Measurements from ENCODE around the gene NRXN3.

Gene NRXN3

DNA sequence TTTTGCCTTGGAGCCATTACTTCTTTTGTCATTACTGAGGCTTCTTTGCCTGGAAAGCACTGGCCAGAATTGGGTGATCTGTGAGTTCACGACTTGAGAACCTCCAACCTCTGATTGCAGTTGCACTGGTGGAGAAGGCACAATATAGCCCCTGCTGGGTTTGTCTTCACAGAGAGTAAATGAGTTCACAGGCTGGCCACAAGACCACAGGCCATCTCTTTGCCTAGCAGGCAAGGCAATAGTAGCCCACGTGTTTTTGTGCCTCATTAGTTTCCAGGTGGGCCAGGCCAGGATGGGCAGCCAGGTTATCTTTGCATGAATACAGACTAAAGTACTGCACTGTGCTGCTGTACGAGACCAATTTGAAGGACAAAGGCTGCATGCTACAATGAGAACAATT, 468.8 kb downstream of the NRXN3 start:
- DNase-seq (ENCODE audit: low spot score) = no peak

DNA sequence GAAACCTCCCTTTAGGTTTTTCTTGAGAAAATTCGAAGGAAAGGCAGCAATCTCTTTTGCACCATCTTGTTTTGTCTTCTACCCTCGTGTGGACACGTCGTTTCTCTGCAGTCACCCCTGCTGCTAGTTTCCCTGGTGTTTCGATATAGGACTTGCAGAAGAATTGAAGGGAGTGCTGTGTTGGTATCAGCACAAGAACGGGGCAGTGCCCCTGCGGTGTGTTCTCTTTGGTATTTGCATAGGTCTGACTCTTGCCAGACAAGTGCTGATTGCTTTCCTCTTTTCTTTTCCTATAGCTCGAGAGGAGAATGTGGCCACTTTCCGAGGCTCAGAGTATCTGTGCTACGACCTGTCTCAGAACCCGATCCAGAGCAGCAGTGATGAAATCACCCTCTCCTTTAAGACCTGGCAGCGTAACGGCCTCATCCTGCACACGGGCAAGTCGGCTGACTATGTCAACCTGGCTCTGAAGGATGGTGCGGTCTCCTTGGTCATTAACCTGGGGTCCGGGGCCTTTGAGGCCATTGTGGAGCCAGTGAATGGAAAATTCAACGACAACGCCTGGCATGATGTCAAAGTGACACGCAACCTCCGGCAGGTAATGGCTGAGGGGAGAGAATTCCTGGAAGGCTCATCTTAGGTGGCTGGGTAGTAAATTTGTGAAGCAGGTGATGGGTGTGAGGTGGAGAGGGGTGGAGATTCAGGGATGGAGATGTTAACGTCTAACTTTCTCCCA, 474.8 kb downstream of the NRXN3 start:
- no peak for DNase-seq (ENCODE audit: low spot score)

DNA sequence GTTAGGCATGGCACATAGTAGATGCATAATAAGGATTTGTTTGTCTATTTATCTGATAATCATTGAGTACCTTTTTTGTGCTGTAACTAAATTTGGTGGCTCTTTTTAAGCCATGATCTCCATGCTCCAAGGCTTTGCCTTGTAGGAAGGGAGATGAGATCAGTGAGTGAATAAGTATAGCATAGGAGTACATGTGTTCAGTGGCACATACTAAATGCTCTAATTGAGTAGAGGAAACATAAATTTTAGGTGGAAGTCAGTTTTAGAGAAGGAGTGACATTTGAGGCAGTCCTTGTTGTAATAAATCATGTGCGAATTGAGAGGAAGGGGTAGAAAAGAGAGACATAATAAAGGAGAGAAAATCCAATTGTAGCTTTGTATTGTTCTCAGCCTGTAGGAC, 482.6 kb downstream of the NRXN3 start:
- DNase-seq (ENCODE audit: low spot score) = no peak

DNA sequence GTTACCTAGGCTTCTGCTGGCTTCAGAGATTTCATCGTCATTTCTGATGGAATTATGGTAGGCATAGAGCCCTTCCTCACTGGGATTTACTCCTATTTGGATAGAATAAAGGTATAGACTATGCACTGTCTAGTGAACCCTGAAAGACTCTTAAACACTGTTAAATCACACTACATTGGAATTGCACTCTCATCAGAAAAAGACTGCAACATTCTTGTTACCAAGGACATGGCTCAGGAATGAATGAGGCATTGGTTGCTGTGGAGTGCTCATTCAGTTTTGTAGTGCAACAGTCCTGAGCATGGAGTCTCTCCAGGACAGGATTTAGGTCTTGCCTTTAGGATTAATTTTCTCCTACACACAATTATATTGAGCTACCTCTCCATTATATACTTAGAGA, 483.0 kb downstream of the NRXN3 start:
- no peak for DNase-seq (ENCODE audit: low spot score)

DNA sequence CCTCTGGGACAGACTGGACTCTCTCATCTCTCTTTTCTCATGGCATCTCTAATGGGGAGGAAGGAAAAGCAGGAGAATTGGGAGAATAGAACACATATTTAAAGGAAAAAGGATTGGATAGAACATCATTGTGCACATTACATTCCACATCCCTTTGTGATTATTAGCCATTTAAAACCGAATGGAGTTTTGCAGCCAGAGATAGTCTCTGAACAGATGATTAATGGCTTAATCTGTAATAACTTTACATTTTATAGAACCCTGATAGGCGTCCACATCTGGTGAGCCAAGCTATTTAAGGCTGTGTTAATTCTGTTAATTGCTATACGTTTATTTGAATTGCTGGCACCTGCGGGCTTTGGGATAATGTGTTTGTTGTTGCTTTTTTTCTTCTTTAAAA, 487.3 kb downstream of the NRXN3 start:
- DNase-seq (ENCODE audit: low spot score) = no peak

DNA sequence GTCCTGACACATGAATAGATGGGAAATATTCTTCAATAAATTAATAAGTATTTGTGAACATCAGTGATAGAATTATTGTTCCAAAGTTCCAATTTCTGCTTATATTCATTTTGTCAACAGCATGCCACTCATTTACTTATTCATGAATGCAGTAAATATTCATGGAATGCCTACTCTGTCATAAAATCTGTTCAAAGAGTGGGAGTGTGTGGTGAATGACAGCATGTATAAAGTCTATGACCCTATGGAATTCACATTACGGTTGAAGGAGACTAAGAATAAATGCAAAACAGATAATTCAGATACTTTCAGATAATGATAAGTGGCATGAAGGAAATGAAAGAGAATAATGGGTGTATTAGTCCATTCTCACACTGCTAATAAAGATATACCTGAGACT, 494.7 kb downstream of the NRXN3 start:
- no peak for DNase-seq (ENCODE audit: low spot score)

DNA sequence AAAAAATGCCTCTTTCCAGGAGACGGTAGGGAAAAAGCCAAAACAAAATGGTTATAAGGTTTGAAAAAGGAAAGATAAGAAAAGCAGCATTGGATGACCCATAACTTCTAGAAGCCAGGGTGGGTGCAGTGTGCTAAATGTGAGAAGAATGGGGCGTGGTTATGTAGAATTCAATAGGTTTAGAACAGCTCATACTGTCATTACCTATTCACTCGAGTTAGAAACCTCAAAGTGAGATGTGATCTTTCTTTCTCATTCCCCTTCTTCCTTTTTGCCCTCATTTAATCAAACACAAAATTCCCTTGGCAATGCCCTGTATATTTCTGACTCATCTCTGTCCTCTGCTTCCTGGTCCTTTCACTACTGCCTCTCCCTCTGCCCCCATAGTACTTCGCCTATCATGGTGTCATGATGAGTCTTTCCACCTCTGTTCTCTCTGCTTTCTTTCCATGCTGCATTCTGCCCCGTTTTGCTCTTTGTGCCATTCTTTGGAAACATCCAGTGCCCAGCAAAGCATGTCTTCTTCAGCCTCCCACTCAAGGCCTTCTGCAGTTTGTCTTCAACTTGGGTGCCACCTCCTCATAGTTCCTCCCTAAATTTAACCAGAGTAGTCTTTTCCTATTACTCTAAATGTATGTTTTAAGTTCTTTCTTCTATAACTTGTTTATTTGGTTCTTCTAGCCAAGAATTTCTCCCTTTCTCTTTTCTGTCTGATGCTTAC, 496.3 kb downstream of the NRXN3 start:
- no peak for DNase-seq (ENCODE audit: low spot score)

DNA sequence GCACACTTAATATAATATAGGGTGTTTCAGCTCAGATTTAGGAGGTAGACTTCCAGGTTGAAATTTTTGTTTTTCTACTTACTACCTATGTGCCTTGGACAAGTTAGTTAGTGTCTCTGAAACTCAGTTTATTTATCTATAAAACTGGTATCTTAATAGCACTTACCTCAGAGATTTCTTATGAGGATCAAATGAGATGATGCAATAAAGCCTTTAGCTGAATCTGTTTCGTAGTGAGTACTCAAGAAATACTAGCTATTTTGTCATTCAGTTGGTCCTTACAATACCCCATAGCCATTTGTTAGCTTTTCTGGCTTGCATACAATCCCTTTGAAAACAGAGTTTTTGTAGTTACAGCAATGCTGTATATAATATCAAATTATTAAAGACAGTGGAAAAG, 497.0 kb downstream of the NRXN3 start:
- DNase-seq (ENCODE audit: low spot score) = no peak

DNA sequence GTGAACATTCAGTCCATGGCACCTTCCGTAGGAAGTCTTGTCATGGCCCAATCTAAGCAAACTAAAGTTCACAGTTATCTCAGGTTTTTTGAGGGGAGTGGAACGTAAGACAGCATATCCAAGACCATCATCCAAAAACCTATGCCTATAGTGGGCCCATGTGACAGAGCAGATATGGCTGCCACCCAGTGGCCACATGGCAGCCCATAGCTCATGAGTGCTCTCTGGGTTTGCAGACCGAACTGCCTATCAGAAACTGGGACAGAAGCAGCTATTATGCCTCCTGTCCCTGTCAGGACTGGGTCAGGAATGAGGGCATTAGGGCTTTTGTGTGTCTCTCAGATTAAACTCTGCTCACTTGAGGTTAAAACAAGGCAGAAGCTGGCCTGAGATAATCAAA, 503.7 kb downstream of the NRXN3 start:
- DNase-seq (ENCODE audit: low spot score) = no peak

DNA sequence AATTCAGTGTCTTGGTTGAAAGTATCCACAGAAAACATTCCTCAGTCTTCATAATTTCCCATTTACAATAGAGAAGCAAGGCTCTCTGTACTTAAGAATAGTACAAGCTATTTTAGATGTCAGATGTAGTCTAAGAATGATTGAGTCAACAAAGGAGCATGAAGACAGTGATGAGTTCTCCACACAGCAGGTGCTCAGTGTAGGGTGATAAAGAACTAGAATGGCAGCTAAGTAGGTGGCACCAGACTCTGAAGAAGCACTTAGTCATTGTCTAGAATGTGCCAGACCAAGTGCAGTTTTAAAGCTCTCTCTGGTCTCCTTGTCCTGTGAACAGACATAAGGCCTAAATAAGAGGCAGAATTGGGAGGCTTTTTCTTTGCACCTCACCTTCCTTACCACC, 504.6 kb downstream of the NRXN3 start:
- DNase-seq (ENCODE audit: low spot score) = no peak

DNA sequence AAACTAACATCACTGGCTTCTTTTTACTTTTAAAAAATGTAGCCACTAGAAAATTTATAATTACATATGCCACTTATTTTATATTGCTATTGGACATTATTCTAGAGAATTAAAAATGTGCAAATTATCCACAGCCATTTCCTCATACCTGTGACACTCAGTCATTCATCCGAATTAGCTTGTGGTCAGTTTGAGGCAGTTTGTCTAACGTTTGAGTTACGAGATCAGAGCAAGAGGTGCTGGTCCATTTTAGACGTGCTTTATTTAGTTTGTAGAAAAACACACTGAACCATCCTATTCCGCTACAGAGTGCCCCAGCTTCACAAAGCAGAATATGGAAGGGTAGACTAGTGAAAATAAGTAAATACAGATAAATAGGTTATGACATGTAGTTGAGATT, 513.0 kb downstream of the NRXN3 start:
- no peak for DNase-seq (ENCODE audit: low spot score)

DNA sequence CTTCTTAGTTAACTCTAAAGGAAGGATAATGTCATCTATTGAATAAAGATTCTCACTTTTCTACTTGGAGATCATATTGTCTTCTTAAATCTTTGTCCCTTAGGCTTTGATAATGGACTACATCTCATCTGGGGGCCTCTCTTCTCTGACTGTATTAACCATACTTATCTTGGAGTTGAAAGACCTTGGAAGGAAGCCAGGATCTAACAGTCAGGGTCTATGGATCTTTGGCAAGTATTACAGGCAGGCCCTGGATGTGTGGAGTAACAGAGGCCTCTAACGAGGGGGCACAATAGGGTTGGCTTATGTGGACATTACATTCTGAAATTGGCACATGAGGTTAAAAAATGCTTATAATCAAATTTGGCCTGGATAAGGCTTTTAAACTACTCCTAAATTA, 513.8 kb downstream of the NRXN3 start:
- DNase-seq (ENCODE audit: low spot score) = no peak

DNA sequence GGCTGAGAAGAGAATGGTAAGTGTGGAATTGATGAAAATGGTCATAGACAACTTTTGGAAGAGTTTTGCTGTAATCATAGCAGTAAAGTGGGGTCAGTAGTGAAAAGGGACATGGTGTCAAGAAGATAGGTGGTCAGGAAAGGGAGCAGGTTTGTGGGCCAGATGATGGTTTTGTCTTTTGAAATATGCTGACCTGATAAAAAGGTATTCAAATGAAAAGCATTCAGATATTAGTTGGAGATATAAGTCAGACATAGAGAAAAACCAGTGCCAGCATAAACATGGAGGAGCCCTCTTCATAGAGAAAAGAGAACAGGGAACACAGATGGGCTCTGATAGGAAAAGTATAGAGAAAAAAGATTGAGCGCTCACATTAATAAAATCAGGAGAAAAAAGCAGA, 518.3 kb downstream of the NRXN3 start:
- DNase-seq (ENCODE audit: low spot score) = no peak

DNA sequence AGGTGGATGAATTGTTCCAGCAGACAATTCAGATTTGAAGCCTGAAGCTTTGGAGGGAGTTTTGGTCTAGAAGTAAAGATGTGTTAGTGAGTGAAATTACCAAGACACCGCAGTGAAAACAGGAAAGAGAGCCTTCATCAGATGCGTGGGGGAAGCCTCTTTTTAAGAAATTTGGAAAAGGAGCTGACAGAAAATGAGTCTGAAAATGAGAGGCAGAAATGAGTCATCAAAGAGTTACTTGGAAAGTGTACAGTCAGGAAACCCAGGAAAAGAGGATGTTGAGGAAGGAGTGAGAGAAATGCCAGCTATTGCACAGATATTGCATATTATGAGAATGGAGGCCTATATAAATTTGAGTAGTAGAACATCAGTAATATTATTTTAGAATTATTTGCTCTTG, 520.7 kb downstream of the NRXN3 start:
- DNase-seq (ENCODE audit: low spot score) = no peak

DNA sequence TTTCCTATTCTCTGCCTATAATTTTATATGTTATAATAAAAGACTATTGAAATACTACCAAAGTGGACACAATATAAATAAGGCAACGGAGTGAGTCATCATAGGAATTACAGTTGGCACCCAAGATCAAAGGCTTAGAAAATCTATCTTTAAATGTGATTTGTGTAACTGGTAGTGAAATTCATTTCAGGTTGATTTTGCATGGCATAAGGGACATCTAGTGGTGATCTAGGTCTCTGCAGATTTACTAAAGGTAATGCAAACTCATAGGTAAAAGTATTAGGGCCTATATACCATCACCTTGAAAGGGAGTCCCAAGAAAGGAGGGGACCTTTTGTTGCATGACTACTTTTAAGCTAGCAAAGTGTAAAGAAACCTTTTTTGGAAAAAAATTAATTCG, 527.2 kb downstream of the NRXN3 start:
- peak; percentile 5 for DNase-seq (ENCODE audit: low spot score)

DNA sequence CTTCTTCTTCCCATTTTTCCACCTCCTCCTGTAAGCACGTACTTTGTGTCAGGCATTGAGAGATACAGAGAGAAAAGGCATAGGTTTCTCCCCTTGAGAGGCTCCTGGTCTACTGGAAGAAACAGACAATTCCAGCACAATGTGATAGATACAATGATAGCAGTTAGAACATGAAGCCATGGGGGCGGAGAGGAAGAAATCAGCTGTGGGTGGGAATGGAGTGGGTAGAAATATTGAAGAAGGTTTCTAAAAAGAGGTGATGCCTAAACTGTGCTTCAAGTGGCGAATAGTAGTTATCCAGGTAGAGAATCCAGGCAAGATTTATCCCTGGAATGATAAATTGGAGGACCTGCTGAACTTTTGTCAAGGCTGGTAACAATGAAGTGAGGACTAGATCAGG, 528.8 kb downstream of the NRXN3 start:
- no peak for DNase-seq (ENCODE audit: low spot score)

DNA sequence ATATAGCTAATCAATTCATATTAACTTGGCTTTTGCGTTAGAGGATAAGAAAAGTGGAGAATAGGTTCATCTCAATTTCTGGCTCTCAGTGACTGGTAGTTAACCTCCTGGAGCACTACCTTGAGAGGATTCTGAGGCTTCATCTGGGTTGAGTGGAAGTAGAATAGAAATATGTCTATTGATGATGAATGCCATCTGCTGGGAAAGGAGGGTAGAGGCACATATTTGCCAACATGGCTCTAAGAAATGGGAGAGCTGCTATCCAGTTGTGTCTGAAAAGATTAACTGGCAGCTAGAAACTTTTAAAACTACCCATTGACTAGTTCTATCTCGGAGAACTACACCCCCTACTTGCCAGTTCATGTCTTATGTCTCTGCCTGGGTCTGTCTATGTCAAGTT, 530.1 kb downstream of the NRXN3 start:
- DNase-seq (ENCODE audit: low spot score) = no peak

DNA sequence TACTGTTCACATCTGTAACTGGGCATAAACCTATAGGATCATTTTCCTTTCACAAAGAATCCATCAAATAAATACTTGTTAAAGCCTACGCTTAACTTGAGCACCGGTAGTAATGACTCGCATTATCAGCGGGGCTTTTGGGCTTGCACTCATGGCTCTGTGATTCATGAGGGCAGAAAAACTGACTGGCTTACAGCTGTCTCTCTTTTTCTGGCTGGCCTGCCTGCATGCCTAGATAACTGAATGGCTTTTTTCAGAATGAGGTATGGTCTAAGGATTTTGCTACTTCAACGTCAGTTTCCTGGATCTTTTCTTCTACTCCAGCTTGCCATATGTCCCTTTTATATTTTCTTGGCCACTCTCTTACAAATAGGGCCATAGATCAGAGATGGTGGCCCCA, 531.1 kb downstream of the NRXN3 start:
- no peak for DNase-seq (ENCODE audit: low spot score)

DNA sequence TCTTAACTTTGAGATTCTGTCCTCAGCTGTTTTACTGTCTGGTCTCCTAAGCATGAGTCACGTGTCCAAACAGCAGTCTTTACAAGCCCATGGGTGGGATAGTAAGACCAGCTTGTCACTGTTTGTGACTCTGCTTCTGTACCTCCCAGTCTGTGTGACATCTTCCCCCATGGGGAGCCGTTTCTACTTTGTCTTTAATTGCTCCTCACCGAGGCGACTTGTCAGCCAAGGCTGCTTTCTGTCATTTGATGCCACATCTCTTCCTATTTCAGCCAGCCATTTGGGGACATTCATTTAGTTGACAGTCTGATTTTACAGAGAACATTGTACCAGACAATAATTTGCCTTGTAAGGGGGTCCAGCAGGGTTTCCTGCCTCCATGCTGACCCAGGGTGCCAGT, 534.8 kb downstream of the NRXN3 start:
- DNase-seq (ENCODE audit: low spot score) = no peak

DNA sequence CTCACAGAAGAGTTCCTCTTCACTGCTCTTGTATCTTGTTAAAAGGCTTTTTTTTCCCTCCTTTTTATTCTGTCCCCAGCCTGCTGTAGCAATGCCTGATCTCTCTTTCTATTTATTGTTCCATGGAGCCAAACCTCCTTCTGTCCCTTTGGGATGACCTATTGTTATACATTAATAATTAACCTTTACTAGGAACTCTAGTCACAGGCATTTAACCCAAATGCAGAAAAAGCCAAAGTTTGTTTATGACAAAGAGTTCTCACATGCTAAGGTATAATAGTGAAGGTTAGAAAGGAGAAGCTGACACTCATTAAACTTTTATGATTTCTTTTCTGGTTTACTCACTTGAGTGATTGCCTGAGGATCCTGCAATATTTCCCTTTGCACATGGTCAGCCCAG, 535.8 kb downstream of the NRXN3 start:
- no peak for DNase-seq (ENCODE audit: low spot score)

DNA sequence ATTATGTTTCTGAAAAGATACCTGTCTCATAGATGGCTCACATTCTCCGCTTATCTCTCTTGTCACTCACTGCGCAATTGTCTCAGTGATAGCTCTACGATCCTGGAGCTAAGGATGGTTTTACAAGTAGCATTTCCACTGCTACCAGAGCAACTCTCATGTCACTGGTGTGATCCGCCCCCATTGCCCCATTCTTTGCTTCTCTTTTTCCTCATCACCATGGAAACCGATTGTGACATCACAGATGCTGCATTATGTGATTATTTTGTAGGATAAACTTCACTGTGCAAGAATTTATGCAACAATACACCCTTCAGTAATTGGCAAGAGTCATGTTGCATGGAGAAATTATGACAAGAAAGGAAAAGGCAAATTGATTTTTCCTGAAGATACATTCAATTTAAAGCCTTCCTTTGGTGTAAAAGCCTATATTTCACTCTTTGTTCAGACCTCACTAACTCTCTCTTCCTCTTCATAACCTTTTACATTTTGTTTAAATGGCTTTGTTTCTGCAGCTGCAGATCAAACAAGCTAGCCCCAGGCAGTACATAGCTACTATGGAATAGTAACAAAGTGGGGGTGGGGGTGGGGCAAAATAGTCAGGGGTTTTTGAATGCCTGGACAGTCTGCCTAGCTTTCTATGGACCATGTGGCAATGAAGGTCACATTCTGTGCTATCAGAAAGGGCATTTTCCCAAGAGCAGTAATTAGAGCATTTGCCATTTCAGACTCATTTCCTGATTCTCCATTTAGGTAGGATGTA, 539.8 kb downstream of the NRXN3 start:
- DNase-seq (ENCODE audit: low spot score) = no peak

DNA sequence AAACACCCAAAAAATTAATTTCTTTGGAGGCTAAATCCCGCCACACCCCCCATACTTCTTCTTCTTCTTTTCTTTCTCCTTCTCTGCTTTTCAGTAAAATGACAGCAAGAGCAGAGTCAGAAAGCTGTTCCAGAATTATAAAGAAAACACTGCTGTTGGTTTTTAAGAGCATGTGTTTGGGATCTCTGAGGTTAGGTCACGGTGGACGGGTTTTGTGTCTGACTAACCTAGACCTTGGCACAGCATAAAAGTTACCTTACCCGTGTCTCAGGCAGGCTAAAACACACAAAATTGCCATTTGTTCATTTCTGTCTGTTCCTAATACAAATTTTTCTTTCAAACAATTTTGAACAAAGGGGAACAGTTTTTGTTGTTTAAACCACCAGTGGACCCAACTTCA, 540.8 kb downstream of the NRXN3 start:
- no peak for DNase-seq (ENCODE audit: low spot score)

DNA sequence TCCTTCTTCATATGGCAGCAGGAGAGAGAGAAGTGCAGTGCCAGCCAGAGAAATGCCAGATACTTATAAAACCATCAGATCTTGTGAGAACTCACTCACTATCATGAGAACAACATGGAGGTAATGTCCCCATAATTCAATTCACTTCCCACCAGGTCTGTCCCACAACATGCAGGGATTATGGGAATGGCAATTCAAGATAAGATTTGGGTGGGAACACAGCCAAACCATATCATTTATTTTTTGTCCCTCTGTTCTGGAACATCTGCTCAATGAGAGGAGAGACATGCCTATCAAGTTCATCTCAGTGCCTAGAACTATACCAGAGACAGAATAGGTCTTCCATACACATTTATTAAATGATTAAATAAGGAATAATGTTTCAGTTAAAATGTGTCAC, 543.5 kb downstream of the NRXN3 start:
- DNase-seq (ENCODE audit: low spot score) = no peak

Measured in HuH-7.5 (cell line).